Measurements from ENCODE around the gene ADRB2. TPM values are rescaled to one million over a fixed set of nuclear protein-coding genes. Genes with fewer than 3 reads are reported as not detected.
"Not testable (repeated sequence)": the region's sequence is repeated elsewhere in the genome, so short reads cannot be mapped to it uniquely, and the experiment has no call there.

Gene ADRB2
- total RNA-seq, 1 donor from 2014 or later: 3.4 TPM

DNA sequence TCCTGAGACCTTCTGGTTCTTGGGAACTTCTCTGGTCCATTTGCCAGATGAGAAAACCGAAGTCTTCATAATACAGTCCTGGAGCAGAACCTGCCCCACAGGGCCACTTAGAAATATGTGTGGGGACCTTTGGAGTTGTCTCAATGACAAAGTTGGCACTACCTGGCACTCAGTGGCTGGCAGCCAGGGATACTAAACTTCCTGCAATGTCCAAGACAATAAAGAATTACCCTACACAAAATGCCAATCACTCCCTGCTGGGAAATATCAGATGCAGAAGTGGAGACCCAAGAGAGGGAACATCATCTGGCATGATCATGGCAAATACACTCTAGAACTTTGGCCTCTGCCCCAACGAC, 29.6 kb downstream of the ADRB2 start:
- DNase-seq (ENCODE audit: low spot score): peak; percentile 23

DNA sequence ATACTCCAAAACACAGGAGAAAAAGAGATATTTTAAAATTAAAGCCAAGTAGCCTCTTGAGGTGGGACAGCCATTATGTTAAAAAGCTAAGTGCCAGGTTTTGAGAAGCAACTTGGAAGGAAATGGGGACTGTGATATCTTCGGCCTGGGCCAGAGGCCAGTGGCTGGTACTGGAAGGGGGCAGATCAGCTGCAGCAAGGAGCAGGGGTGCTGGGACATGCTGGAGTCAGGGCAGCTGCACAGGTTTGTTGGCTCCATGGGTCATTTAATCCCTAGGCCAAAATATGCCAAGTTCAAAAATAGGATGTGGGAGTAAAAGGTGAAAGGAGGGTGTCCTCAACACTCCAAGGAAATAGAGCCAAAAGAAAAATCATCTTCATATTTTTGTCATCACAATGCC, 30.0 kb downstream of the ADRB2 start:
- no peak for DNase-seq (ENCODE audit: low spot score)

- no peak for DNase-seq (ENCODE audit: low spot score)
Observed at GRCh38 chr5:148857474-148857873, 31.1 kb downstream of the ADRB2 start.

- no peak for DNase-seq (ENCODE audit: low spot score)
Observed at GRCh38 chr5:148858106-148858505, 31.7 kb downstream of the ADRB2 start.

DNA sequence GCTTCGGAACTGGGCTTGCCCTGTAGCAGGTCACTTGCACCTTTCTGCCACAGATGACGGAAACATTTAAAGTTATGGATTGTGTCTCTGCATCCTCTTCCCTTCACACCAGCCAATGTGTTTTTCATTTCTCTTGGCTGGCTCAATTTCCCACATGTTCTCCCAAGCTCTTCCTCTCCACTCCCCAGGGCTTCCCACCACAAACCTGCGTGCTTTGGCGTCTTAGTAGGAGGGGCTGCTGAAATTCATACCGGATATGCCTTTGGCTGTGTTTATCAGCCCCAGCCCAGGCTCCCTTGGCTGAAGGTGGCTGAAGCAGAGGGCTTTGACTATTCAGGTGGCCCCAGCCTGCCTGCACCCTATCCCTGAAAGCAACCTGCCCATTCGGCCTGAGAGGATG, 32.1 kb downstream of the ADRB2 start:
- no peak for DNase-seq (ENCODE audit: low spot score)

DNA sequence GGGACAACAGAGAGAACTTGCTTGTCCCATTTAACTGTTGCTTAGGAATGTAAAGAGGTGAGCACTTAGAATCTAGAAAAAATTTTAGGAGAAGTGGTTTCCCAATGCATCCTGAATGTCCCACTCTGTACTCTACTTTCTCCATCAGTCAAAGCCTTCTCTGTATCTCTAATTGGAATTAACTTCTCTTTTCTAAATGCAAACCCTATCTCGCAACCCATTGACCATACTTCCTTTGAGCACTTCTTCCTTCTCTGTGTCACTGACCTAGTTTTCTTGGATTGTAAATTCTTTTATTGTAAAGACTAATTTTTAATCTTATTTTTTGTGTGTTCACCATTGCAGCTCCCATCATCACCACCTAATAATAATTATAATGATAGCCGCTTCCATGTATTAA, 33.3 kb downstream of the ADRB2 start:
- DNase-seq (ENCODE audit: low spot score): no peak

DNA sequence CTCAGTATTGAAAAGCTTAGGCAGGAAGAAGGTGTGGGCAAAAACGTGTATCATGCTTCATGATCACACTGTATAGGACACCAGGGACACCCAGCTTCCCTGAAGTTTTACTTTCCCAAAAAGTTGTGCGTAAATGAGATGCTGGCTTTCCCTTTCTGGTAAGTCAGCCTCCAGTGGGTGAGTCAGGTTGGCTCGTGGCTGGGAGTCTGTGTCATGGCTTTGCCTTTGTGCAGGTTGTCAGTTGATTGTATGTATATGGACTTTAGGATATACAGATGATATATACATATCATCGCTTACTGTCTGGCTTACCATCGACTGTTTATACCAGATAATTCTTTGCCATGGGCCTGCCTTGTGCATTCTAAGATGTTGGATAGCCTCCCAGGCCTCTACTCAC, 34.2 kb downstream of the ADRB2 start:
- no peak for DNase-seq (ENCODE audit: low spot score)

GRCh38 chr5:148861088-148861487, 34.7 kb downstream of the ADRB2 start:
- DNase-seq (ENCODE audit: low spot score): no peak

DNA sequence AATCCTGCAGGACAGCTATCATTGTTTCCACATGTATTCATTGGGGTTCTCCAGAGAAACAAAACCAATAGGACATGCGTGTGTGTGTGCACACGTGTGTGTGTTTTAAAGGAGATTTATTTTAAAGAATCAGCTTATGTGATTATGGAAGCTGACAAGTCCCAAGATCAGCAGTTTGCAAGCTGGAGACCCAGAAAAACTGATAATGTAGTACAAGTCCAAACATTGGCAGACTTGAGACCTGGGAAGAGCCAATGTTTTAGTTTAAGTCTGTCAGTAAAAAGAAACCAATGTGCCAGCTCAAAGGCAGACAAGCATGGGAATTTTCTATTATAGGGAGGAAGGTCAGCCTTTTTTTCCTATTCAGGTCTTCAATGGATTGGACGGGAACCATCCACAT, 35.3 kb downstream of the ADRB2 start:
- DNase-seq (ENCODE audit: low spot score): no peak

- DNase-seq (ENCODE audit: low spot score): no peak
Observed at GRCh38 chr5:148864113-148864841, 37.9 kb downstream of the ADRB2 start.

GRCh38 chr5:148866024-148866423, 39.6 kb downstream of the ADRB2 start:
- DNase-seq (ENCODE audit: low spot score): no peak

- DNase-seq (ENCODE audit: low spot score): no peak
Observed at GRCh38 chr5:148873120-148873519, 46.7 kb downstream of the ADRB2 start.

DNA sequence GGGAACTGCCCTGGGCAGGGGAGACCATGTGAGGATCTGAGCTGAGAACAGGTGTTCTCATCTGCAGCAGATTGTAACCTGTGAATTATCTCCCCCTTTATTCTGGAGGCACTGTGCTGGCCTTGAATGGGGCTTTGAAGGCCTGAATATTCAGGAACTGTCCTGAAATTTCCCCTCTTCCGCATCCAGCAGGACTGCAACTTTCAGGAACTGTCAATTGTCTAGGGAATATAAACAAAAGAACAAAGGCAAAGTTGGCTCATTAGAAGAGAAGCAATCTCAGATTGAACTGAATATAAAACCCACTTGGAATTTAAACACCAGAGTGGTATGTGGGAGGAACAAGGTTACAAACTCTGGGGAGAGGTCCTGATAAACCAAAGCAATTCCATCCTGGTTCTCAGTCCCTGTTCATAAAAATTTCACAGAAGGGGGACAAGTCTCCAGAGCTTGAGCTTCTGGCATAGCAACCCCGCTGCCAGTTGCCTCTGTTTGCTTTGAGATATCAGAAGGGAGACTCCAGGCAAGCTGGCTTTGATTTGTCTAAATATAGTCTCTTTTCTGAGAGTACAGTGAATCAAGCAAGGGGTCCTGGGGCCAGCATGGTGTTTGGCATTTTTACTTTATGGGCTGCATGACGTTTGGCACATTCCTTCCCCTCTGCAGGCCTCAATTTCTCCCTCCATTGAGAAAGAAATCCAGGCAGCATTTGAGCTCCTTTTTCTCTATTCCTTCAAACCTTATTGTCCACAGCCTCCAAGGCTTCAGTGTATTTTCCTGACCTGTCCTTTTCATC, 47.5 kb downstream of the ADRB2 start:
- no peak for DNase-seq (ENCODE audit: low spot score)

GRCh38 chr5:148875205-148875875, 48.9 kb downstream of the ADRB2 start:
- no peak for DNase-seq (ENCODE audit: low spot score)

GRCh38 chr5:148877436-148877835, 51.0 kb downstream of the ADRB2 start:
- not testable (repeated sequence) for DNase-seq (ENCODE audit: low spot score)

Other genes starting within 250 kb of the ADRB2 start
- gene HTR4, start 172.1 kb upstream of the ADRB2 start, total RNA-seq: 3.8 TPM
- 2.7 TPM for gene SH3TC2, start 236.5 kb downstream of the ADRB2 start, total RNA-seq

Data from mucosa of gallbladder (tissue), 1 donor.